Measurements from ENCODE around the gene IRX2.

Gene IRX2

GRCh38 chr5:2751592-2752021 lies at the start of gene IRX2:
Gene IRX2, minus strand, starts transcription at chr5:2751677. Its CDS starts 264 bp downstream, at chr5:2751413.
- DNase-seq: peak; percentile 52 to 95

DNA sequence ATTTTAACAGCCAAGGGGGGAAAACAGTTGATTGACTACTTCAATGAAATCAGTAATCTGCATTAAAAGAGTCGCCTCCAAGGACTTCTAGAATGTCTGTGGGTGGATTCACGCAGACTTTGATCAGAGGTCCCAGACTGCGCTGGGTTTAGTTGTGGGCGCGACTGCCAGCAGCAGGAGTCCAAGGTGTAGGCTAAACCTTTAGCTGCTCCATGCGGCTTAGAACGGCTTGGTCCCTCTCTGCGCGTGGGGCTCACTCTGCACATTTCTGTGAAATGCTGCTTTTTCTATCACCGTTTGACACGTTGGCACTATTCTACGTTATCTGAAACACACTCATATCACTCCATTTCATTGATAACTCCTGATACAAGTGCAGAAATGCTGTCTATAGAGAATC lies 48.6 kb upstream of the IRX2 start:
- no peak for DNase-seq

DNA sequence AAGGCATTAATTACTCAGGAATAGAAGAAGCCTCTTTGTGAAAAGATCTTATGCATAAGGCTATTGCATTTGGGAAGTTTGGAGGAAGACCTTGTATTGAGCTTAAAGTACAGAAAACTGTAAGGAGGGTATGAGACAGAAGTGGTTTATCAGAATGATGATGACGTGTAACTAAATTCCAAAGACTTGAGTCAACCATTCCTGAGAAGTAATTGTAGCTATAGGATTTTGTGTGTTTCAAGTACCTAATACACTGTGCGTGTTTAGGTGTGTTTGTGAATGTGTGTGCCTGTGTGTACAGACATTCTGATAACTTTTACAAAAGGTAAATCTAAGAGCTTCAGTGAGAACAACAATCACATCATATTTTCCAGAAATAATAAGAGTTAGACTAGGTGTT lies 46.5 kb upstream of the IRX2 start:
- no peak for DNase-seq

DNA sequence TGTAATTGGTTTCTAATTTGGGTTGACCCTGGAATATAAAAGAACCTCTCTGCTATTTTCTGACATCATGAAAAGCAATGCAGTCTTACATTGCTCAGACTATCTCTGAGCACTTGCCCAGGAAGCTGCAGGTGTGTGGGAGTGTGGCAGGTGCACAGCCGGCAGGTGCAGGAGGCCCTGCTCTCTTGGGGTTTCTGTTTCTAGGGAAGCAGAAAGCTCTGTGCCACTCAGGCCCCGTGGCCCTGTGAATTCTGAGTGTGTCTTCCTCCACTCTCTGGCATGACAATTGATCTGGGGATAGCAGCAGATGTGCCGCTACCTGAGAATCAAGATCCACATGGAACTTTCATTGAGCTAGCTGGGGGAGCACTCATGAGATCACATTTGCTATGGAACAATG lies 45.7 kb upstream of the IRX2 start:
- peak; percentile 81 to 86 for DNase-seq

- no peak for DNase-seq
Measured at GRCh38 chr5:2783223-2783622, 31.7 kb upstream of the IRX2 start.

DNA sequence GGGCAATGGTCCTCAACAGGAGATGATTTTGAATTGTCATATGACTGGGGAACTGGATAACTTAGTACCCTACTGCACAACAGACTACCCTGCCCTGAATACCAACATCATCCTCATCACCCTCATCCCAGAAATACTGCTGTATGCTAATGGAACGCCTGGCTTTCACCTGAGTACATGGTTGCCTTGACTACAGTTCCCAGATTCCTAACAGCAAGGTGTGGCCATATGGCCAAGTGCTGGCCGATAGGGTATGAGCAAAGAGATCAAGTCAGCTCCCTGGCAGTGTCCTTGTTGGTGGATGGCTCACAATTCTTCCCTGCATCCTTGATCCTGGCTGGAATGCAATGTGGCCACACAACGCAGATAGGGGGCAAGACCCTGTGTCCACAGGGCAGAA lies 31.2 kb upstream of the IRX2 start:
- DNase-seq: no peak

DNA sequence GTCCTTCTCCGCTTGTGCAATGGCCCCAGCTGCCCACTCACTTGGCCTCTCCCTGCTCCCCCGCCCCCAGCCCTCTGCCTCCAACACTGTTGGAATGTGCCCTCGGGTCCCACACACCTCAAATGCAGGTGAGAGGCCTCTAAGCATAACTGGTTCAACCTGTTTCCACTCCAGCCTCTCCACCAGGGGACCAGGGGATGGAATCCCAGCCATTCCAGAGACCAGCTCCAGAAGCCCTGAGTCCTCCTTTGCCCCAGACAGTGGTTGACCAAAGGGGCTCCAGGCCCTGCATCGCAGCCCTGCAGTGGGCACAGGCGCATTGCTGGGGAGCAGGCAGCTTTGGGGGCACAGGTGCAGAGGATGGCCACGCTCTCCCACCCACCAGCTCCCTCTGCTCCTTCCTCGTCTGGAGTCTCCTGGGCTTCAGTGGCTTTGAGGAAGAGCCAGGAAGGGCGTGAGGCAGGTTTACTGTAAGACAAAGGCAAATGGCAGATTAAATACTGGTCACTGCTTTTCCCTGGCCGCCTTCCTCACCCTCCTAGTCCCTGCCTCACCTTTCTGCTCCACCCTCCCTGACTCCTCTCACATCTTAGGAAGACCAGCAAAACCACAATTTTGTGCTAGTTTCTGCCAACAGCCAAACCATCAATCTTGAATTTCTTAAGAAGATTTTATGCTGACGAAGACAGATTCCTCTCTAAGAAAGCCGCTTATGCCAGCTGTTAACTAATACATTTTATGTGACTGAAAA lies 29.1 kb upstream of the IRX2 start:
- no peak for DNase-seq

- DNase-seq: no peak
Measured at GRCh38 chr5:2779459-2779858, 28.0 kb upstream of the IRX2 start.

DNA sequence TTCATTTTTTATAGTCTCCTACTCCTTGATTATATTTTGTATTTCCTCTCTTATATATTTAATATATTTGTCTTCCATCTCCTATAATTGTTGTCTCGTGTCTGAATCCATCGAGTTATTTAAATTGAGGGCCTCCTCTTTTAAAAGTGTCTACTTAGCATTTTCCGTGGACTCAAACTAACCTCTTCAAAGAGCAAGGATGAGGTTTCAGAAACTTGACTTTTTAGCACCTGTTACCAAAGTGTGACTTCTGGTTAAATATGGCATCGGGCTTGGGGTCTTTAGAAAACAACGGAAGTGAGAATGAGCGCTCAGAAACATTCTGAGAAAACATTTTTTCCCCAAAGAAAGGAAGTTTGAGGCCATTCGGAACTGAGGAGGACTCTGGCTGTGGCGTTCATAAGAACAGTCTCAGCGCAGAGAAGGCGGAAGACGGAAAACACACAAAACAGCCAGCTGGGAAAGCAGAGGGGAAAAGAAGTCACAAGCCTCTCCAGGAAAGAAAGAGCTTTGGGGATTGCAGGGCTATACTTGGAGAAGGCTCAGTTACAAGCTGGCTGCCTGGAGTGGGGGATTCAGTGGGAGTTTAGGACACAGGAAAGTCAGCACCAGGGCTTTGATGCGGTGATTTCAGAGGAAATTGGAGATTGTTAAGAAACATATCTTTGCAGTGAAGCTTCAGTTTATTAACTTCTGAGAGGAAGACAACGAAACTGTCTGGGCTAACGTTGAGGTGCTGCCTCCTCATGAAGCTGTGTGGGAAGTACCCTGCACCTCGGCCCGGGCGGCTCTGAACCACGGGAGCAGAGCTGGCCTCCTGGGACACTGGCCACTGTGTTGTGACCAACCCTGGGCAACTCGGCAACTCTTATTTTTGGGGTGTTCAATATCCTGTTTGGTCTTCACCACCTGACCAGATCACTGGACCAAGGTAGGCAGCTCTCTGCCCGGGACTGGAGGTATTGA lies 25.1 kb upstream of the IRX2 start:
- DNase-seq: no peak

GRCh38 chr5:2773327-2773726 lies 21.9 kb upstream of the IRX2 start:
- DNase-seq: no peak

DNA sequence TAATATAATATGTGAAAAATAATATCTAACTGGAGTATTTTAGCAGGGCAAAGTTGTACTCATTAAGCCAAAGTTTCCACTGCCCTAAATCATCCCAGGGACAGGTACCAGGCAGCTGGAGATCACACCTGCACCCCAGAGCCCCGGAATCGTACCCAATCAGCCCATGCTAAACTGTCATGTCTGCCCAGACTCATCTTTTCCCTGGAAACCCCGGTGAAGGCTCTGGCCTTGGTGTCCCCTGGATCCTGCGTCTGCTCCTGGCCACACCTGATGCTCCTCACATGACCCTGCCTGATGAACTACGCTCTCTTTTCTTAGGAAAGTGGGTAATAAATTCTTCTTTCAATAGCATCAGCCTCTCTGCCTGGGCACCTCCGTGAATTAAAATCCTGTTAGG lies 15.6 kb upstream of the IRX2 start:
- no peak for DNase-seq

DNA sequence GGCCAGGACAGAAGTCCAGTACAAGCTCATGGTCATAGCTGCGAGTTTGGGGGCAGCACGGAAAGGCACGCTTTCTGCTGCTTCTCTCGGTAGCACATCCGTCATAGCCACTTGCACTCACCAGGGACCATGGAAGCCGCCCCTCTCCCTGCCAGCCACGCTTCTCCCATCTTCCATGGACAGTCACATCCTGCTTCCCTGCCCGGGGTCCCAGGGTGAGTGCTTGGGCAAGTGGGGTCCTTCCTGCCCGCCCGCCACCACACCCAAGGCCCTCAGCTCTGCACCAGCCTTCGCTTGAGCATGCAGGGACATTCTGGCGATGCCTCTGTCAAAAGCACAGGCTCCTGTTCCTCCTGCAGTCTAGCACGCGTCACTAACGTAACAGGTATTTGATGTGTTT lies 13.1 kb upstream of the IRX2 start:
- DNase-seq: no peak

DNA sequence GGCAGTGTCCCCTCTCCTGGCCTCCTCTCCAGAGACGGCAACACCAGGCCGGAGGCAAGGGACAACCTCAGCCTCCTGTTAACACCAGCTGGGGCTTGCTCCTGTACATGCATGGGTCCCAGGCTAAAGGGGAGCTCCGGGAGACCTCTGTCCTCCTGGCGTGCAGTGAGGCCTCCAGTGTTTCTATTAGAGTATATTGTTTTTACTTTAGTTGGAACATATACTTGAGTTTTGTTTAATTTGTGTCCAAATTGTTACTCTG lies 12.0 kb upstream of the IRX2 start:
- no peak for DNase-seq

GRCh38 chr5:2762744-2763532 lies 11.5 kb upstream of the IRX2 start:
- DNase-seq: no peak

- no peak for DNase-seq
Measured at GRCh38 chr5:2761921-2762488, 10.5 kb upstream of the IRX2 start.

GRCh38 chr5:2759696-2760461 lies 8.4 kb upstream of the IRX2 start:
- DNase-seq: no peak

GRCh38 chr5:2759091-2759490 lies 7.6 kb upstream of the IRX2 start:
- no peak for DNase-seq

- no peak for DNase-seq
Measured at GRCh38 chr5:2758632-2759031, 7.2 kb upstream of the IRX2 start.

GRCh38 chr5:2757563-2758351 lies 6.3 kb upstream of the IRX2 start:
- DNase-seq: no peak

GRCh38 chr5:2756211-2757152 lies 5.0 kb upstream of the IRX2 start:
- no peak for DNase-seq

Data from NCI-H187 (cell line).